Uterus (tissue), 4 donors: ENCODE data around the gene USP38. TPM values are rescaled to one million over a fixed set of nuclear protein-coding genes. Genes with fewer than 3 reads are reported as not detected.

Experiments used
- DNase-seq, 2 donors: peaks; one replicate each; pipeline ENCODE4 v3.0.0-alpha.2; 2019 to 2020
- H3K27ac ChIP-seq, 2 donors: fragments of 200-600 bp; sonication (generic); 1 replicate in 1 of 2; 2 replicates in 1 of 2; pipeline ENCODE4 v1.5.1; 2016 to 2018
- H3K27me3 ChIP-seq, 2 donors: fragments of 200-600 bp; sonication (generic); one replicate each; pipeline ENCODE4 v1.5.1; 2018 to 2019; ENCODE audit warnings: control low read depth in 1 of 2
- H3K36me3 ChIP-seq, 2 donors: fragments of 200-600 bp; sonication (generic); one replicate each; pipeline ENCODE4 v1.5.1; 2019; ENCODE audit warnings: control low read depth in 1 of 2
- H3K4me1 ChIP-seq, 2 donors: fragments of 200-600 bp; sonication (generic); one replicate each; pipeline ENCODE4 v1.5.1; 2018 to 2019; ENCODE audit warnings: control low read depth in 1 of 2
- H3K4me3 ChIP-seq, 2 donors: fragments of 200-600 bp; sonication (generic); 1 replicate in 1 of 2; 2 replicates in 1 of 2; pipeline ENCODE4 v1.5.1; 2018 to 2019; ENCODE audit warnings: mild to moderate bottlenecking in 1 of 2
- H3K9me3 ChIP-seq, 2 donors: fragments of 200-600 bp; sonication (generic); one replicate each; pipeline ENCODE4 v1.5.1; 2019; ENCODE audit warnings: control low read depth in 1 of 2
- POLR2A ChIP-seq, 2 donors: fragments of 450-650 bp; IDR thresholded peaks; one replicate each; pipeline ENCODE4 v1.6.1; 2016; ENCODE audit warnings: antibody characterized with exemption in 2 of 2, mild to moderate bottlenecking in 1 of 2, moderate library complexity in 1 of 2
- intact Hi-C: fragments of 100-400 bp; cut with DNase I; formaldehyde crosslinking; loops from one replicate; pipeline ENCODE4 v1.15.1; 2023; ENCODE audit warnings: low total_unique reads
- total RNA-seq, 4 donors: library from RNA; depleted of rRNA in 3 of 4; stranded (reverse); fragments of >200 nt in 3 of 4; gene quantifications; one replicate each; pipeline versions ENCODE4 v1.1.0 to v1.2.4, GENCODE V29; 2014 to 2023
- TF ChIP-seq, protein P1 (sequence below), 4 experiments: fragments of 200-600 bp in 2 of 4; fragments of 450-650 bp in 2 of 4; sonication (generic) in 2 of 4; IDR thresholded peaks; one replicate each; pipeline ENCODE4 v1.5.1; 2016 to 2019; ENCODE audit warnings: antibody characterized with exemption in 4 of 4, mild to moderate bottlenecking in 2 of 4, moderate library complexity in 1 of 4
- donor health status: DM: yes; HTN: yes; CAD: no.

The USP38 gene
- total RNA-seq, 4 donors from 2014 or later = 6.7 to 34.9 (median 18.1) TPM

- Histone ChIP-seq H3K9me3 (no peaks in the 10 kb centered on the region), H3K36me3 (no peaks in the 10 kb centered on the region), H3K4me1 (no peaks in the 10 kb centered on the region), H3K4me3 (no peak overlapping the region), H3K27ac (no peak overlapping the region), H3K27me3 (no peaks in the 10 kb centered on the region)
- no peak for TF ChIP-seq POLR2A (IDR thresholded peaks at IDR 0.05)
- TF ChIP-seq, protein P1, sequence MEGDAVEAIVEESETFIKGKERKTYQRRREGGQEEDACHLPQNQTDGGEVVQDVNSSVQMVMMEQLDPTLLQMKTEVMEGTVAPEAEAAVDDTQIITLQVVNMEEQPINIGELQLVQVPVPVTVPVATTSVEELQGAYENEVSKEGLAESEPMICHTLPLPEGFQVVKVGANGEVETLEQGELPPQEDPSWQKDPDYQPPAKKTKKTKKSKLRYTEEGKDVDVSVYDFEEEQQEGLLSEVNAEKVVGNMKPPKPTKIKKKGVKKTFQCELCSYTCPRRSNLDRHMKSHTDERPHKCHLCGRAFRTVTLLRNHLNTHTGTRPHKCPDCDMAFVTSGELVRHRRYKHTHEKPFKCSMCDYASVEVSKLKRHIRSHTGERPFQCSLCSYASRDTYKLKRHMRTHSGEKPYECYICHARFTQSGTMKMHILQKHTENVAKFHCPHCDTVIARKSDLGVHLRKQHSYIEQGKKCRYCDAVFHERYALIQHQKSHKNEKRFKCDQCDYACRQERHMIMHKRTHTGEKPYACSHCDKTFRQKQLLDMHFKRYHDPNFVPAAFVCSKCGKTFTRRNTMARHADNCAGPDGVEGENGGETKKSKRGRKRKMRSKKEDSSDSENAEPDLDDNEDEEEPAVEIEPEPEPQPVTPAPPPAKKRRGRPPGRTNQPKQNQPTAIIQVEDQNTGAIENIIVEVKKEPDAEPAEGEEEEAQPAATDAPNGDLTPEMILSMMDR (IDR thresholded peaks at IDR 0.05) = no peak
- no peak for DNase-seq
- intact Hi-C loops = no loop called here
Observed at GRCh38 chr4:143189528-143189927, 4.8 kb downstream of the USP38 start.

DNA sequence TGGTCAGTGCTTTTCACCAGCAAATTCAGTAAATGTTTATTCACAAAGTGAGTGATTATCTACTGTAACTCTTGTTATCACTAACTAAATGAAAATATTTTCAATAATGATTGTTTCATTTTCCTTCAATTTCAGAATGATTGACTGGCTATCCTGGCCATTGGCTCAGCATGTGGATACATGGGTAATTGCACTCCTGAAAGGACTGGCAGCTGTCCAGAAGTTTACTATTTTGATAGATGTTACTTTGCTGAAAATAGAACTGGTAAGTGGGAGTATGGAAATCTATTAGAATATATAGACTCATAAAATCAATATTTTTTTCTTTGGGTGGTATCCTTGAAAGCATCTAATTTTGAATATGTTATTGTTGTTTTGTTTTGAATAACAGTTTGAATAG is 10.9 kb downstream of the USP38 start:
- intact Hi-C loops = loop anchor here (10.0 kb wide), 1 partner anchor 289 kb away; no protein-coding TSS in a partner anchor
- TF ChIP-seq POLR2A (IDR thresholded peaks at IDR 0.05) = no peak
- TF ChIP-seq, protein P1 (IDR thresholded peaks at IDR 0.05) = no peak
- no peak for DNase-seq
- no peaks in the 10 kb centered on the region for H3K27me3 ChIP-seq
- no peak overlapping the region for H3K27ac ChIP-seq
- no peaks in the 10 kb centered on the region for H3K4me1 ChIP-seq
- no peaks in the 10 kb centered on the region for H3K36me3 ChIP-seq
- no peaks in the 10 kb centered on the region for H3K9me3 ChIP-seq
- H3K4me3 ChIP-seq = no peak overlapping the region

GRCh38 chr4:143196323-143196722 is 11.6 kb downstream of the USP38 start:
- H3K27me3 ChIP-seq = no peaks in the 10 kb centered on the region
- intact Hi-C loops = loop anchor here (10.0 kb wide), 1 partner anchor 288 kb away; no protein-coding TSS in a partner anchor
- no peaks in the 10 kb centered on the region for H3K4me1 ChIP-seq
- no peak for DNase-seq
- no peaks in the 10 kb centered on the region for H3K9me3 ChIP-seq
- H3K4me3 ChIP-seq = no peak overlapping the region
- H3K36me3 ChIP-seq = no peaks in the 10 kb centered on the region
- TF ChIP-seq, protein P1 (IDR thresholded peaks at IDR 0.05) = no peak
- no peak for TF ChIP-seq POLR2A (IDR thresholded peaks at IDR 0.05)
- no peak overlapping the region for H3K27ac ChIP-seq

DNA sequence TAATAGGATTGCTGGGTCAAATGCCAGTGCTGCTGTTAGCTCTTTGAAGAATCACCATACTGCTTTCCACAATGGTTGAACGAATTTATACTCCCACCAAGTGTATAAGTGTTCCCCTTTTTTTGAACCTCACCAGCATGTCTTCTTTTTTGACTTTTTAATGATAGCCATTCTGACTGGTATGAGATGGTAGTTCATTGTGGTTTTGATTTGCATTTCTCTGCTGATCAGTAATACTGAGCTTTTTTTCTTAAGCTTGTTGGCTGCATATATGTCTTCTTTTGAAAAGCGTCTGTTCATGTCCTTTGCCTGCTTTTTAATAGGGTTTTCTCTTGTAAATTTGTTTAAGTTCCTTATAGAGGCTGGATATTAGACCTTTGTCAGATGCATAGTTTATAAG is 14.8 kb downstream of the USP38 start:
- no peak for TF ChIP-seq POLR2A (IDR thresholded peaks at IDR 0.05)
- TF ChIP-seq, protein P1 (IDR thresholded peaks at IDR 0.05) = no peak
- DNase-seq = no peak
- intact Hi-C loops = loop anchor here (10.0 kb wide), 1 partner anchor 285 kb away; no protein-coding TSS in a partner anchor
- H3K4me3 ChIP-seq = no peak overlapping the region
- H3K36me3 ChIP-seq = no peaks in the 10 kb centered on the region
- no peak overlapping the region for H3K27ac ChIP-seq
- no peaks in the 10 kb centered on the region for H3K27me3 ChIP-seq
- no peaks in the 10 kb centered on the region for H3K9me3 ChIP-seq
- H3K4me1 ChIP-seq = no peaks in the 10 kb centered on the region

GRCh38 chr4:143202824-143203223 is 18.1 kb downstream of the USP38 start:
- no peak for TF ChIP-seq POLR2A (IDR thresholded peaks at IDR 0.05)
- TF ChIP-seq, protein P1 (IDR thresholded peaks at IDR 0.05) = peak; percentile 12 to 55 (median 38)
- H3K36me3 ChIP-seq = no peaks in the 10 kb centered on the region

More at GRCh38 chr4:143202824-143203223, 18.1 kb downstream of the USP38 start:
- no peak for DNase-seq
- intact Hi-C loops = no loop called here
- Histone ChIP-seq H3K27ac (no peak overlapping the region), H3K27me3 (no peaks in the 10 kb centered on the region), H3K4me1 (no peaks in the 10 kb centered on the region), H3K4me3 (no peak overlapping the region), H3K9me3 (no peaks in the 10 kb centered on the region)
